GM21390 (cell line): ENCODE data around the gene RNF220.
"Not testable (repeated sequence)": the region's sequence is repeated elsewhere in the genome, so short reads cannot be mapped to it uniquely, and the experiment has no call there.

Experiments used
- ATAC-seq: cut with Tn5 transposase; IDR thresholded peaks from one replicate; pipeline ENCODE4 v1.9.1; 2021; ENCODE audit not compliant: unreplicated experiment

Gene RNF220

DNA sequence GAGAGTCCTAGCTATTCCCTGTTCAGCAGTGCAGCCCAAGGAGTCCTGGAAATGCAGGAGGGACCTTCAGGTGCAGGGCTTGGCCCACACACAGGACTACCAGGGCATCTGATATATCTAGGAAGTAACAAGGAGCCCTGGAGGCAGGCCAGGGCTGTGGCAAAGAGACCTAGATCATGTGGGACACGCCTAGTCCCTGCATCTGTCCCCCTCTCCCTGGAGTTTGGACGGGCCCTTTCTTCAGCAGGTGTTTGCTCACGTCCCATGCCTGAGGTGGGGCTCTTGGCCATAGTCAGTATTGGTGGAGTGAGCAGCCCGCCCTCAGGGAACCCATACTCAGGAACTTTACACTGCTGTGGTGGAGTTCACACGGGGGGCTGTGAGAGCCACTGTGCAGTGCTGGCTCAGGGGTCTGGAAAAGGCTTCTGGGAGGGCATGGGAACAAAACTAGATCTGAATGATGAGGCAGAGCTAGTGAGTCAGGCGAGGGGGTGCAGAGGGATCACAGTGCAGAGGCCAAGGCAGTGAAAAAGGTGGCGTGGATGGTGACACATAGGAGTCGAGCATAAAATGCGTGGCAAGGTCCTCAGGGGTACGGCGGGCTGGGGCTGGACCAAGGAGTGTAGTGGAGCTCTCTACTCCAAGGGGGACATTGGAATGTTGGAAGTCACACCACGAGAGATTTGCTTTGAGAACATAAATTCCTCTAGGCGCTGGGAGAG lies 243.6 kb downstream of the RNF220 start:
- ATAC-seq = no peak

DNA sequence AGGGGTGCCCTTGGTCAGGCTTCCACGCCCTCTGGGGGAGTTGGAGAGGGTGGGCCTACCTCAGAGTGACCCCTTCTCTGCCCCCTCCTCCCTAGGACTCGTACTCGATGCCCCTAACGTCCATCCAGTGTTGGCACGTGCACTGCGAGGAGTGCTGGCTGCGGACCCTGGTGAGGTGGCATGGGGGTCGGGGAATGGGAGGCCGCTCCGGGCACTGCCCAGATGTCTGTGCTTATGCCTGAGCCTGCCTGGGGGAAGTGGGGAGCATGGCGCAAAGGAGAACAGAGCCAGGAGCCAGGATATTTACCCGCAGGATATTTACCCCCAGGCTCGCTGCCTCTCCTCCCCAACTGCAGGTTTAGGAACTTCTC lies 244.7 kb downstream of the RNF220 start:
- ATAC-seq = no peak

GRCh38 chr1:44650159-44650831 lies 245.2 kb downstream of the RNF220 start:
- no peak for ATAC-seq

DNA sequence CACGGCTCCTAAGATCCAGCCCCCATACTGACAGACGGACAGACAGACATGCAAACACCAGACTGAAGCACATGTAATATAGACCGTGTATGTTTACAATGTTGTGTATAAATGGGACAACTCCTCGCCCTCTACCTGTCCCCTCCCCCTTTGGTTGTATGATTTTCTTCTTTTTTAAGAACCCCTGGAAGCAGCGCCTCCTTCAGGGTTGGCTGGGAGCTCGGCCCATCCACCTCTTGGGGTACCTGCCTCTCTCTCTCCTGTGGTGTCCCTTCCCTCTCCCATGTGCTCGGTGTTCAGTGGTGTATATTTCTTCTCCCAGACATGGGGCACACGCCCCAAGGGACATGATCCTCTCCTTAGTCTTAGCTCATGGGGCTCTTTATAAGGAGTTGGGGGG lies 246.0 kb downstream of the RNF220 start:
- no peak for ATAC-seq

GRCh38 chr1:44652445-44653106 lies 247.5 kb downstream of the RNF220 start:
- ATAC-seq = peak; percentile 69

- no peak for ATAC-seq
These were observed 248.3 kb downstream of the RNF220 start for GRCh38 chr1:44653107-44653964.

- no peak for ATAC-seq
These were observed 249.6 kb downstream of the RNF220 start for GRCh38 chr1:44654621-44655187.

- ATAC-seq = no peak
These were observed 250.6 kb downstream of the RNF220 start for GRCh38 chr1:44655609-44656008.

- no peak for ATAC-seq
These were observed 254.5 kb downstream of the RNF220 start for GRCh38 chr1:44659566-44659965.

- no peak for ATAC-seq
These were observed 255.1 kb downstream of the RNF220 start for GRCh38 chr1:44660176-44660575.

- ATAC-seq = no peak
These were observed 257.0 kb downstream of the RNF220 start for GRCh38 chr1:44661781-44662682.

- ATAC-seq = no peak
These were observed 257.6 kb downstream of the RNF220 start for GRCh38 chr1:44662683-44663030.

DNA sequence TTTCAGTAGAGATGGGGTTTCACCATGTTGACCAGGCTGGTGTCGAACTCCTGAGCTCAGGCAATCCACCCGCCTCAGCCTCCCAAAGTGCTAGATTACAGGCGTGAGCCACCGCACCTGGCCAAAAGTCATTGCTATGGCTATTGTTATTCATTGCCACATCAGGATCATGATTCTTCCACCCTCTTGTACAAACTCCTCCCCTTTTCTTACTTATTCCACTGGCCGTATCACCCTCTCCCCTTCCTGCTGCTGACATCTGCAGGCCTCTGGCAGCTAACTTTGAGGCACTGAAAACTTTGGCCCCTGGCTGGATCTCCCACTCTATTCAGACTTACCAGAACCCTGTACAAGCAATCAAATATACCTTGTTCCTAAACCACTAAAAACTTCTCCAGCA lies 258.4 kb downstream of the RNF220 start:
- ATAC-seq = no peak

DNA sequence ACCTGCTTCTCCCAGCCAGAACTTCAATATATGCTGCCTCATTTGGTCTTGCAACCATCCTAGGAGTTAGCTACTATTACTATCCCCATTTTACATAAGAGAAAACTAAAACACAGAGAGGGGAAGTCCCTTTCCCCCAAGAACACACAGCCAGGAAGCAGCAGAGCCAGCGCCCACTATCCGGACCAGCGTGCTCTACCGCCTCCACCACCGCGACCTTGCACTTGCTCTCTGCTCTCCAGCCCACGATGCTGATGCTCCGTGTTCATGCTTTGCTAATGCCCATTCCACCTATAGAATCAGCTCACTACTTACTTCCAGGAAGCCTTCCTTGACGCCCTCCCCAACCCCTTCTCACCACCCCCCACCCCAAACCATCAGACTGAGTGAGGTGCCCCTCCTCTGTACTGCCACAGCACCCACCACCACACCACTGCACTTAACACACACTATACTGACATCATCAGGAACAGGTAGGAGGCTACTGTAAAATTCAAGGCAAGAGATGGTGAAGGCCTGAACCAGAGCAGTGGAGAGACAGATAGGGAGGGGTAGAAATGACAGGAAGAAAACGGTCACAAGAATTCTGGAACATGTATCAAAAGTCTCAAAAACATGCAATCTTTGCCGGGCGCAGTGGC lies 259.8 kb downstream of the RNF220 start:
- ATAC-seq = no peak

GRCh38 chr1:44666719-44667118 lies 261.7 kb downstream of the RNF220 start:
- ATAC-seq = not testable (repeated sequence)

GRCh38 chr1:44670751-44671640 lies 265.9 kb downstream of the RNF220 start:
- ATAC-seq = no peak

DNA sequence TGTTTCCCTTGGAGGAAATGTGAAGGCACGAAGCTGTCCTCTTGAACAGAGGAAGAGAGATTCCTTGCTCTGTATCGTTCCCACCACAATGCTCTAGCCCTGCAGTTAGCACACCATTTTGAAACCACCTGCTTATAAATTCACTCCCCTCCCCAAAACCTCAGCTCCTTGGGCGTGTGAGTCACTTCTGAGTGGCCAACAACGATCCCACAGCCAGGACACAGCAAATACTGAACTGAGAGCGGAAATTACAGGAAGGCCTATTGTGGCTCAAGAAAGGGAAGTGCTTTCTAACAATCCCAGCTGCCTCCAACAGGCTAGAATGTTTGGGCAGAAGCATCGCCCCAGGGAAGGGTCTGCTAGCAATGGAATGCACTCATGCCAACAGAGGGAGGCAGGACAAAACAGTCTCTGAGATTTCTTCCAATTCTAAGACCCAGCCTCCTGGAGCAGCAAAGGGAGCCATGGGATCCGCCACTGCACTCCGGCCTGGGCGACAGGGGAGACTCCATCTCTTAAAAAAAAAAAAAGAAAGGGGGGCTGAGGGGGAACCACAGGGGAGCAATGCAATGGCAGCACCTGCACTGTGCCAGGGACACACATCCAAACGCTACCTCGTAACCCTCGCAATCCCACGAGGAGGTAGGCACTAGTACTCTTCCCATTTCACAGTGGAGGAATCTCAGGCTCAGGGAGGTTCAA lies 267.4 kb downstream of the RNF220 start:
- no peak for ATAC-seq
